Activated CD4-positive, alpha-beta T cell treated with anti-CD3 and anti-CD28 coated beads for 4 hours (primary cell): Measurements from ENCODE around the gene GFY.
"Not testable (repeated sequence)": the region's sequence is repeated elsewhere in the genome, so short reads cannot be mapped to it uniquely, and the experiment has no call there.

ENCODE experiments used
- DNase-seq, 2 donors: peaks; one replicate each; pipeline ENCODE4 v3.0.0-alpha.2; 2020

The GFY gene

GRCh38 chr19:49447485-49448431 is 22.6 kb downstream of the GFY start:
- DNase-seq: no peak

GRCh38 chr19:49448432-49448786 is 23.2 kb downstream of the GFY start:
- DNase-seq: no peak

- DNase-seq: no peak
Measured at GRCh38 chr19:49450405-49450804, 25.2 kb downstream of the GFY start.

- peak; percentile 94 to 95 for DNase-seq
Measured at GRCh38 chr19:49451430-49452181, 26.4 kb downstream of the GFY start, which contains the start of gene PIH1D1. Gene PIH1D1, minus strand, starts transcription at chr19:49451814. Its CDS starts 240 bp downstream, at chr19:49451574.

- peak; percentile 95 to 98 for DNase-seq
Measured at GRCh38 chr19:49453013-49453756, 28.0 kb downstream of the GFY start, which contains the start of gene ALDH16A1. Gene ALDH16A1, plus strand, starts transcription at chr19:49453225. Its CDS starts 107 bp downstream, at chr19:49453332.

- no peak for DNase-seq
Measured at GRCh38 chr19:49453757-49454240, 28.6 kb downstream of the GFY start.

- DNase-seq: no peak
Measured at GRCh38 chr19:49455773-49456172, 30.6 kb downstream of the GFY start.

- no peak for DNase-seq
Measured at GRCh38 chr19:49456326-49456725, 31.1 kb downstream of the GFY start.

GRCh38 chr19:49458567-49458903 is 33.3 kb downstream of the GFY start:
- DNase-seq: no peak

- DNase-seq: no peak
Measured at GRCh38 chr19:49459388-49459787, 34.2 kb downstream of the GFY start.

- not testable (repeated sequence) for DNase-seq
Measured at GRCh38 chr19:49461130-49461529, 35.9 kb downstream of the GFY start.

GRCh38 chr19:49461656-49462055 is 36.5 kb downstream of the GFY start:
- DNase-seq: no peak

- no peak for DNase-seq
Measured at GRCh38 chr19:49462492-49462891, 37.3 kb downstream of the GFY start.

- no peak for DNase-seq
Measured at GRCh38 chr19:49463960-49464740, 39.0 kb downstream of the GFY start.

GRCh38 chr19:49465371-49465770 is 40.2 kb downstream of the GFY start:
- DNase-seq: no peak

- DNase-seq: no peak
Measured at GRCh38 chr19:49468199-49468598, 43.0 kb downstream of the GFY start.

GRCh38 chr19:49468746-49469447 is 43.7 kb downstream of the GFY start:
- peak; percentile 71 to 74 for DNase-seq

GRCh38 chr19:49469828-49470614 is 44.8 kb downstream of the GFY start:
- peak; percentile 67 to 69 for DNase-seq

GRCh38 chr19:49470615-49470978 is 45.4 kb downstream of the GFY start:
- no peak for DNase-seq

GRCh38 chr19:49472936-49473335 is 47.7 kb downstream of the GFY start:
- no peak for DNase-seq

GRCh38 chr19:49473501-49473867 is 48.3 kb downstream of the GFY start:
- DNase-seq: not testable (repeated sequence)
